NCI-H69 (cell line): ENCODE data around the gene FAIM2.
"Not testable (repeated sequence)": the region's sequence is repeated elsewhere in the genome, so short reads cannot be mapped to it uniquely, and the experiment has no call there.

Experiments
- DNase-seq: peaks from one replicate; lab custom pipeline; 2025; lab: John Stamatoyannopoulos, UW

FAIM2 gene

DNA sequence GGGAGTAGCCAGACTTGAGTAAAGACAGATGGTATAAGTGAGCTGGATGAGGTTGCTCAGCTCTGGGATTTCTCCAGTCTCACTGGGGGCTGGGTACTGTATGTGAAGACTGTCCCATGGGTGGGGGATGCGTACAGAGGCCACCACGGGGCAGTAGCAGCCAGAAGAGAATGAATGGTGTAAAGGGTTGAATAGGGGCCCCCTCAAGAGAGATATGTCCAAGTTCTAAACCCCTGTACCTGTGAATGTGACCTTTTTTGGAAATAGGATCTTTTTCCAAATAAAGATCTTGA, 39.0 kb downstream of the FAIM2 start:
- peak; percentile 49 for DNase-seq

DNA sequence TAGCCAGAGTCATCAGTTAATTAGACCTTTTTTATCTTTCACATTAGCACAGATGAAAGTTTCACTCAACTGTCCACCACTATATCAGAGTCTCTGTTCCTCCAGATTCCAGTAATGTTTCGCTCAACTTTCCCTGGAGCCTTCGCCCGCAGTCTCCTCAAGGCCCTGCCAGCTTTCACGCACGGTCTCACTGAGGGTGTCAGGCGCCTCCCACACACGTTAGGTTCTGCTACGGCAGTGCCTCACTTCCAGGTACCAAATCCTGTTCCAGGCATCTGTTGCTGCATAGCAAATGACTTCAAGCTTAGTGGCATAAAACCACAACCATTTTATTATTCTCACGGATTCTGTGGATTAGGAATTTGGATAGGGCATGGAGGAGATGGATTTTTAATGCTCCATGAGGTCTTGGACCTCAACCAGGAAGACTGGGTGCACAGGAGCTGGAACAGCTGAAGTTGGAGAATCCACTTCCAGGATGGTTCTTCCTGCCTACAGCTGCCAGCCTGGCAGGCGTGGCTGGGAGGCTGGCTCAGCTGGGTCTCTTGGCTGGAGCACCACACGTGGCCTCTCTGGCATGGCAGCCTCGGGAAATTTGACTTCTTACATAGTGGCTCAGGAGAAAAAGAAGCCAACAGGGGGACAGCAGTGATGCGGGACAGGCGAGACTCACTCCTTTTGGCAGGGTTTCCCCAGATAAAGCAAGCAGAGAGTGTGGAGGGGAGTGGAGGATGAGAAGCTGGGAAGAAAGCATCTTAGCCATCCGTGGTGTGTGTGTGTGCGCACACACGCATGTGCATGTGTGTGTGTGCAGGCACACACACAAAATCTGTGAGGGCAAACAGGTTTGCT, 39.5 kb downstream of the FAIM2 start:
- peak; percentile 73 for DNase-seq

DNA sequence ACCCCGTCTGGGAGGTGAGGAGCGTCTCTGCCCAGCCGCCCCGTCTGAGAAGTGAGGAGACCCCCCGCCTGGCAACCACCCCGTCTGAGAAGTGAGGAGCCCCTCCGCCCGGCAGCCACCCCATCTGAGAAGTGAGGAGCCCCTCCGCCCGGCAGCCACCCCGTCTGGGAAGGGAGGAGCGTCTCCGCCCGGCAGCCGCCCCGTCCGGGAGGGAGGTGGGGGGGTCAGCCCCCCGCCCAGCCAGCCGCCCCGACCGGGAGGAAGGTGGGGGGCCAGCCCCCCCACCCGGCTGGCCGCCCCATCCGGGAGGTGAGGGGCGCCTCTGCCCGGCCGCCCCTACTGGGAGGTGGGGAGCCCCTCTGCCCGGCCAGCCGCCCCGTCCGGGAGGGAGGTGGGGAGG, 42.8 kb downstream of the FAIM2 start:
- DNase-seq = not testable (repeated sequence)

DNA sequence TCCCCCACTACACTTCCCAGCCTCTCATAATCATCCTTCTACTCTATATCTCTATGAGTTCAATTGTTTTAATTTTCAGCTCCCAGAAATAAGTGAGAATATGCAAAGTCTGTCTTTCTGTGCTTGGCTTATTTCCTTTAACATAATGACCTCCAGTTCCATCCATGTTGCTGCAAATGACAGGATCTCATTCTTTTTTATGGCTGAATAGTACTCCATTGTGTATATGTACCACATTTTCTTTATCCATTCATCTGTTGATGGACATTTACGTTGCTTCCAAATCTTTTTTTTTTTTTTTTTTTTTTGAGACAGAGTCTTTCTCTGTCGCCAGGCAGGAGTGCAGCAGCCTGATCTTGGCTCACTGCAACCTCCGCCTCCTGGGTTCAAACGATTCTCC, 47.8 kb downstream of the FAIM2 start:
- DNase-seq = not testable (repeated sequence)

DNA sequence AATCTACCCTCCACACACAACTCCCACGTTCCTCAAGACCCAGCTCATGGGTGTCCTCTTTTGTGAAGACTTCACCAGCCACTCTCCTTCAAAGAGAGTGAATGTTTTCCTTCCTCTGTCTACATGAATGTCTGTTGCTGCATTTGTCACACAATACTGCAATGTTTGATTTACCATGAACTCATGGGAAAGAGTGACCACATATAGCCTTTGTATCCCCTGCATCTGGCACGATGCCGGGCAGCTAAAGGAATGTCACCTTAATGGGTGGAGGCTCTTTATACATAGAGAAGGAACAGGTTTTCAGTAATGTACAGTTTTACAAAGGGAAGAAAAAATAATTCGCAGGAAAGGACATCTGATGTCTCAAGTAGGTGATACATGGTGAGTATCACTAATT, 48.7 kb downstream of the FAIM2 start:
- peak; percentile 18 for DNase-seq

DNA sequence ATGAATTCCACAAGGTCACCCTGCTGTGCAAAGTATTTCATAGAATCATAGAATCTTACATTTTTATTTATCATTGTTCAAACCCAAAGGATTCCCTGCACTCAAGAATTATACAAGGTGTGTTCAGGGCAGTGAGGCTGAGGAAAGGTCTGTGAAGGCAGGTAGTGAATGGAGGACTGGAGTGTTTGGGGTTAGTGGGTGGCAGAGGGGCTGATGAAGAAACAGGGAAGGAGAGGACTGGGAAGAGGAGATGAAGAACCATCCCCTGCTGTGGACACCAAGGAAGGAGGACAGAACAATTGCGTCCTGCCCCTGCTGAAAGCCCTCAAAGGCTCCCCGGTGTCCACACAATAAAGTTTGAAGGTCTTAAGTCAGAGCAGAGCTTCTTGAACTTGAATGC, 50.0 kb downstream of the FAIM2 start:
- no peak for DNase-seq

DNA sequence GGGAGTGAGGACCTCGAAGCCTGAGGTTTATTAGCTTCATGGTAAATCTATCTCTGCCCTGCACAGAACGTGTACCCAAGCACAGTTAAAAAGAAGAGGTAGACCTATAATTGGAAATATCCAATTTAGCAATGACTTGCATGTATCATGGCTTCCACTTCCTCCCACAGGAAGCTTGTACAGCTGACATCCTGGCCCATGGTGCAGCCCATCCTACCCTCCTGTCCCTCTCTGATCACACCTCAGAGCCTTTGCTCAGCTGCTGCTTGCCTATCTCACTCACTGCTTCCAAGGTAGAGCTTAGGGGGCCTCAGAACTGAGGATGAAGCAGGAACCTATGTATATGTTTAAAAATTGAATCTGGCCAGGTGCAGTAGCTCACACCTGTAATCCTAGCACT, 56.5 kb downstream of the FAIM2 start:
- DNase-seq = no peak

DNA sequence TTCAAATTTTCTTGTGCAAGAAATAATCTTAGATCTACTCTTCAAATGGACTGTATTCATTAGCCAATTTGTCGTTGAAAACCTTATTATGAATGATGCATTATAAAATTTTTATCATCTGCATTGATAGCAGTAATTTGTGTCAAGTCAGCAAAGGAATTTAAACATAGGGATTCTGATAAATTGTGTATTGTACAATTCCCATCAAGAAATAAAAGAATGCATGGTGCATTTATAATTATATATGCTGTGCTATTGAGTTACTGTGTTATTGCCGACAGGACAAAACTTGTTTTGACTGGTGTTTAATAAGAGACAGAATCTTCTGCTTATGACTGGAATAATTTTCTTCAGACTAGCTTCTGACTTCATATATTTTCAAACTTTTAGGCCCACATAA, 57.7 kb downstream of the FAIM2 start:
- DNase-seq = no peak

DNA sequence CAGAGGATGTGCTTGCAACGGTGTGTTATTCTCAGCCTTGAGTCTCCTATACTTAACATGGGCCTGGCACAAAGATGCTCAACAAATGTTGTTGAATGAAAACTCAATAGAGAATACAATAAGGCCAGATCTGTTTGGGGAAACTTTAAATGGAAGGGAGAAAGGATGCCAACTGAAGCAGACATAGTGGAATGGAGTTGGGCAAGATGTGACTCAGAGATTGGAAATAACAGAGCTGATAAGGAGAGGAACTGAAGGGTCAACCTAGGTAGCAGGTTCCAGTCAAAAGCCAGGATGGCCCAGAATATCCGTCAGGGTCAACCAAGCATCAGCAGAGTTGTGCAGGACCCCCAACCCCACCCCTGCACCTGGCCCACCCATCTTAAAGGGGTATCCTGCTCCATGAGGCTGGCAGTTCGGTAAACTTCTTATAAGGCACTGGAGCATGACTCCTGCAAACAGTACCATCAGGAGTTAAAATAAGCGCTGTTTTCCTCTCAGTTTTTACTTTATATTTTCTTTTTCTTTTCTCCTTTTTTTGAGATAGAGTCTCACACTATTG, 59.7 kb downstream of the FAIM2 start:
- DNase-seq = no peak

DNA sequence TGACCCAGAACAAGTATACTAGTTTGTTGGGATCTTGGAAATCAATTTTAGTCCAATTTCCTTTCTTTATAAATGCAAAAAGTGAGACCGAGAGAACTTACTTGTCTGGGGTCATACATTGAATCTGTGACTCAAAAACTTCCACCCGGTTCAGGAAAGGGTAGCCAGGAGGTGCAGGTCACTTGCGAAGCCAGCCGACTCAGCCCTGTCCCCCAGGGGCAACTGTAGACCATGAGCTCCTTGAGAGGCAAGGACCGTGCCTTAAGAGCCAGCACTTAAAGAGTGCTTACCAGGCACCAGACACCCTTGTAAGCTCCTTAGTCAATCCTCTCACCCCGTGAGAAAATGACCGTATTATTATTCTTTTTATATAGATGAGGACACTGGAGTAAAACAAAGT, 60.3 kb downstream of the FAIM2 start:
- DNase-seq = no peak

DNA sequence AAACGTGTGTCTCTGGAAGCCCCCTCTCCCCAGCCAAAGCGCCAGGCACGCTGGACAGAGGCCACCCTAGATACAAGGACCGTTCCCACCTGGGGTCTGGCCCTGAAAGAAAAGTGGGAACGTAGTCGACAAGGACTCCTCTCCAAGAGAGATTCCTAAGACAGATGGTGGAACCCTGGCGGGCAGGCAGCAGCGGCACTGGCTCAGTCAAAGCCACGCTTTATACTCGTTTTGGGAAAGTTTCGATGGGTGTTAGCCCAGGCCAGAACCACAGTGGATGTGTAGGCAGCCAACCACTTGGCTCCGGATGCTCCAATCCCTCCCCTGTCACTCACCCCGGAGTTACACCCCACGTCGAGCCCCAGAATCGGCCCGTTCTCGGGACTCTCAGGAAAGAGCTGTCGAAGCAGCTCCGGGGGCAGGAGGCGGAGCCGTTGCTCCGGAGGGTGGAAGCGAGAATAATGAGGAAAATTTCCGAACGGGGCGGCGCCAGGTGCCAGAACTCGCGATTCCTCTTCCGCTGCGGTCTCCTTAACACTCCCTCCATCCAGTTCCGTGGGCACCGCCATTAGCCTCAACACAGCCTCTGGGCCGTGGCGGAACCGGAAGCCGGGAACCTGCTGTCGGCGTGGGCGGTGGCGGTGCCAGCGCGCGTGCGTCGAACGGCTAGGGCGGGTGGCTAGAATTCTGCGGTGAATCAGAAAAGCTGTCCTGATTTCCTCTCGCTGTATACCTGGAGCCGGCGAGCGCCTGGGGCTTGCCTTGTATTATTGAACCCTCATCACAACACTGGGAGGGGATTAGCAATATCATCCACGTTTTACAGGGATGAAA, 61.0 kb downstream of the FAIM2 start, which contains the start of gene BCDIN3D:
BCDIN3D (minus strand) TSS at position 588 of the 834 bp plus-strand sequence; CDS start at position 569, 19 bp downstream.
- DNase-seq = peak; percentile 96

DNA sequence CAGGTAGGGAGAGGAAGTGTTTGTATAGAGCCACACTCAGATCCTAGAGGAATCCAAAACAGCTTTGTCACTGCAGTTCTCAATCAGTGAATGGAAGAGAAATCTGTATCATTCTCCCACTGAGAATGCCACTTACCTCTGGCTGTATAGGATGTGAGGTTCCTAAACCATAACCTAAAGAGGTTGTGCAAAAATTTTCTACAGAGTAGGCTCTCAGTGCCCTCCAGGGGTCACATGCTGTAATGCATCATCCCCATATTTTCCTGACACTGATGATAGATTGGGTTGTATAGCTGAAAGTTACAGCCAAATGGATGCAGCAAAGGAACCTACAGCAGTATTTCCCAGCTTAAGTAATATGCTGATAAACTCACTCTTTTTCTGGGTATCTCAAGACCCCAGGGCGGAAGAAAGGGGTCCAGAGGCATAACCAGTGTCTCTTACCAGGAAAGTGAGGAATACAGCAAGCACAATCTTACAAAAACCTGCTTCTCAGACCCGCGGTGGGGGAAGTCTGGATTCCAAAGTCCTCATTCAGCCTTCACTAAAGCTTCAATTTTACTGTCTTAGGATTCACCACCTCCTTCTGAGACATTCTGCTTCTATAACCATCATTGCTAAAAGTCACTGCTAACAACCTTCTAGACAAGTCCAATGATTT, 64.6 kb downstream of the FAIM2 start:
- peak; percentile 51 for DNase-seq

DNA sequence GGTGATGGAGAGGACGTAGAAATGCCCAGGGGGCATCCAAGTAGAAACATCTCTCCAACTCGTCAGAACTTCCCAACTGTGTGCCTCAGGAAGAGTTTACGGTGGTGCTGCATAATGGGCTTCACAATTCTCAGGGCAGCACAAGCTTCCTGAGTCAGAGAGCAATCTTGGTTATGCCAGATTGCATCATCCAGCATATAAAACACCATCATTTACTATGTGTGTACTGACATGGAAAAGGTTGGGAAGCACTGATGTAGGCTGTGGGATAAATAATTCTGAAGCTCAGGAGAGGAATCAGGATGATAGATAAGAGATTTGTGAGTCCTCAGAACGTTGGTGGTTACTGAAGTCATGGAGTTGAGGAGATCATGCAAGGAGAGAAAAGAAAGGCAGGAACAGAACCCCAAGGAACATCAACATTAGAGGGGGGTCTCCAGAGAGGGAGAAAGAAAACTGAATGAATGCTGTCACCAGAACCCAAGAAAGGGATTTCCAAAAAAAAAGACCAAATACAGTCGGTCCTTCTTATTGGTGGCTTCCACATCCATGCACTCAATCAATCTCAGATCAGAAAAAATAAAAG, 70.8 kb downstream of the FAIM2 start:
- peak; percentile 13 for DNase-seq

DNA sequence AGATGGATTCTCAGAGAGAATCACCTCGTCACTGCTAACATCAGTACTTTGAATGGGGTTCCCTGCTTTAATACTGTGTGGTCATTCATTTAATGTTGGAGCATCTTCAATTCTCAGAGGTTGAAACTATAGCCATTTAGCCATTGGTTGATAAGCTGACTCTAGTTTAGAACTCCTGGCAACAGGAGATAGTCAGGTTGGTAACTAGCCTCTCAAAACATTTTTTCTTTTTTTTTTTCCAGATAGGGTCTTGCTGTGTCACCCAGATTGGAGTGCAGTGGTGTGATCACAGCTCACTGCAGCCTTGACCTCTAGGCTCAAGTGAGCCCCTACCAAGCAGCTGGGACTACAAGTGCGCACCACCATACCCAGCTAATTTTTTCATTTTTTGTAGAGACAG, 72.0 kb downstream of the FAIM2 start:
- no peak for DNase-seq

DNA sequence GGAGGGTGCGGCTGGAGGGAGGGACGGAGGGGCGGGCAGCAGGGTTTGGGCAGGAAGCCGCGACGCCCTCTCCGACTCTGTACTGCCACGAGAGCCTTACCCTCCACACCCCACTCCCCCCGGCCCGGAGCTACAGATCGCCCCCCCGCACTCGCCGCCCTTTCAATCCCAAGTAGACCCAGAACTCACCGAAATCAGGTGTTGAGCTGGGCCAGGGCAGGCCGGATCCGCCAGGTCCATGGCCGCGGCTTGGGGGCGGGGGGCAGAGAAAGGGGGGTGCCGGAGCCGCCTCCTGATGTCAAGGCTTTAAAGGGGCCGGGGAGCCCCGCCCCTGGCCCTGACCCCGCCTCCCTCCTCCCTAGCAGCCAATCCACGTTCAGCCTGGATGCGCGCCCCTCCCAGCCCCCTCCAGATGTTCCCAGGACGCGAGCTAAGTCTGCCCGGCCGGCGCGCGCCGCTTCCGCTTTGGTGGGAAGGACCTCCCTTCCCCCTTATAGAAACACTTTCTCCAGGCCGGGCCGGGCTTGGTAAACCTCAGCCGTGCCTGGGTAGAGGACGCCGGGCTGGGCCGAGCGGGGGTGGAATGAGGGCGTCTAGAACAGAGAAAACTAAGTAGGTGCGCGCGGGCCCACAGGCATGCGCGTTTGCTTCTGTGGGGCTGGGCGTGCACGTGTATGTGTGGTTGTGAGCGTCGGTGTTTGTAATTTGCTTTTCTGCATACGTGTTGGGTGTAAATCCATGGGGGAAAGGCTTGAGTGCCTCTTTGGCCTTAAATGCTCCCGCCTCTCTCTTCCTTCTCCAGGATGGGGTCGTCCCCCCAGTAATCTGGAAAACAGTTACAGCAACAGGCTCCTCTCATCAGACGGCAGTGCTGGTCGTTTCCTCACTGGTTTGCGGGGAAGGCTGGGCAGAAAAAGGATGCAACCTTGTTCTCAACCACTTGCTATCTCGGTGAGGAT, 75.3 kb downstream of the FAIM2 start, which contains the start of gene NCKAP5L:
NCKAP5L (minus strand) TSS at position 281 of the 959 bp plus-strand sequence. CDS start 24,369 bp downstream, outside the sequence.
- DNase-seq = peak; percentile 99

DNA sequence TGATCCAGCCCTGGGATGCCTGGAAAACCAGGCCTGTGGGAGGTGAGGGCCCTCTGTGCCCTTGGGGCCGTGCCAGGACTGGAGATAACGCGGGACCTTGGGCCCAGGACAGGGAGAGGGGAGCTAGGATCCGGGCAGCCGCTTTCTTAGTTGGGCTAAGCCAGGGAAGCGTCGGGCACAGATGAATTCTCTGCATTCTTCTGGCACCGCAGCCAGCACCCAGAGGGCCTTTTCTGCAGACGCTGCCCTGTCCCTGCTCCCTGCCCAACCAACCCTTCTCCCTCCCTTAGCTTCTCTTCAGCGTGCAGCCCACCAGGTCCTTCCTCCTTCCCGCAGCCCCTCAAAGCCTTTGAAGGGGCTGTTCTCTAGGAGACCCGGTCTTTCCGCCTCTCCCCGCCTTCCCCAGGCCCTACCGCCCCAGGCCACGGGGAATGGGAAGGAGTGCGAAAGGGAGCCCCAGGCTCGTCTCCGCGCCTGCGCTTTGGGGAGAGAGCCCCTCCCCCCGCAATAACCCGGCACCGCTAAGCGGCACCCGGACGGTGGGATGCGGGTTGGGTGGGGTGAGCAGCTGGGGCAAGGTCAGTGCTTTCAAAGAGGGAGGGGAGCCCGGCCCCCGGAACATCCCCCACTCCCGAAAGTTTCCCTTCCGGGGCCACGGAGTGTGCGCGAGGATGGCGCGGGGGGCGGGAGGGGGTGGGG, 76.2 kb downstream of the FAIM2 start:
- peak; percentile 86 for DNase-seq

DNA sequence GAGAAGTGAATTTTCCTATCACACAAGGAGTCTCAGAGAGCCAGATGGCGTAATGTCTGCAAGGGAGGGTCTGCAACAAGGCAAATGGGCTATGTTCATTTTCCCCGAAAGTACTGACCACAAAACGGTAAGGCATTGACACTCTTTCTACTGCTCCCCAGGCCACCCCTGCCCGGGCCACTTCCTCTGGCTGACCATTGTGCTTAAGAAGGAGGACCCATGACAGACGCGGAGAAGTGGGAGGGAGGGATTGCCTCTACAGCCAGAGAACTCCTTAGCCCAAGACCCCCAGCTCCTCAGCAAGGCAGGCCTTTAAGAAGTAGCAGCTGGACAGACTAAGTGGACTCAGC, 76.7 kb downstream of the FAIM2 start:
- DNase-seq = no peak

DNA sequence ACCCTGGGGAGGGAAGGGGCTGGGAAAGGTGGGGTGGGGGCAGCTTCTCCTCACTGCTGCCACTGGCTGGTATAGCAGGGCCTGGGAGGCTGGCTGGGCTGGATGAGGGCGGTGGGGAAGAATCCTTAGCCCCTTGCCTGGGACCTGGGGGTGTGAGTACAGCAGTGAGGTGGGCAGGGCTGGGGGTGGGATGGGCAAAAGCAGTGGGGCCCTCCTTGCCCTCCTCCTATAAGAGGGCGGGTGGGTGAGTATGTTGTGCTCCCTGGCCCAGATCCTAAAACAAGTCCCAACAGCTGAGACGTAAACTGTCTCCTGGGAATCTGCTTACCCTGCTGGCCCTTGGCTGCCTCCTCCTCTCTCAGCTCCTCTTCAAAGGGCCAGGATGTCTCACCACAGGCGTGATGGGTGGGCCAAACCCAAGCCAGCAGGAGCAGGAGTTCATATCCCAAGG, 77.7 kb downstream of the FAIM2 start:
- no peak for DNase-seq

DNA sequence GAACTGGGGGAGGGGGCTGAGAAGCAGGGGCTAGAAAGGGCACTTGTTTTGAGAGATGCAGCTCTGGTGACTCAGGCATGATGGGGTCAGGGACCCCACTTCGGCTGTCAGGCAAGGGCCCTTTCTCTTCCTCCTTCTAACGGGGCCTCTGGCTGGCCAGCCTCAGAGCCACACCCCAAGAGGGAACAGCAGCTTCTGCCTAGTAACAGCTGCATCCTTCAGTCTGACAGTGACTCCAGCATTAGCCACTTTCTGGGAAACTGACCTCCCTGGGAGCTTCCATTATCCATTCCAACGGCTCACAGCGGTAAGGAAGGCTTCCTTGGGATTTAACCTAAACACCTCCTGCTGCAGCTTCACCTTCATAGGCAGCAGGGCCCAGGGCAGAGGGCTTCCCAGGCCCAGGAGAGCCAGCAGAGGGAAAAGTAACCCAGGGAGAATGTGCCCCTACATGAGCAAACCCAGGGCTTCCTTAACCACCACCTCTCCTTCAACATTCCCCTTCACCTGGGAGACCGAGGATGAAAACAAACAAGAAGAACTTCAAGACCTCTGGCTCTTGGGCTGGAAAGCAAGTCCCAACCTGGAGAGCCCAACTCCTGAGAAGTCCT, 78.2 kb downstream of the FAIM2 start:
- DNase-seq = peak; percentile 31

DNA sequence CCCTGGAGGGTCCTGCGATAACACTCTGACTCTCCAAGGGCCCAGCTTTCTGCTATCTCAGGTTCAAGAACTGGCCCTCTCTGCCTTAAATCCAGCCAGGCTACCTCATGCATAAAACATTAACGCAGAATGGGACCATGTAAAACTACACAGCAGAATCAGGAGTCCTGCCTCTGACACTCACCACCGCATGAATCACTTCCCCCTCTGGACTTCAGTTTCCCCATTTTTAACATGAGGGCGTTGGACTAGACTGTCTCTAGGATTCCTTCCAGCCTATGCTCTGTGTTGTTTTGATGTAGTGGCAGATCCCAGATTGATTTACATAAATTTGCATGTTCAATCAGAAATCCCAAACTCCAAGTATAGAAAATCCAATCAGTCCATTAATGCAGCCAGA, 78.8 kb downstream of the FAIM2 start:
- no peak for DNase-seq
